ENCODE results near the gene SSC4D. TPM values are rescaled to one million over a fixed set of nuclear protein-coding genes. Genes with fewer than 3 reads are reported as not detected.

SSC4D gene
- total and polyA plus RNA-seq, 9 of the 15 experiments (the other 6 are each of a cell fraction or from before 2014, with no cell fraction given): 0.06 to 1.1 (median 0.85) TPM; not detected in 1

DNA sequence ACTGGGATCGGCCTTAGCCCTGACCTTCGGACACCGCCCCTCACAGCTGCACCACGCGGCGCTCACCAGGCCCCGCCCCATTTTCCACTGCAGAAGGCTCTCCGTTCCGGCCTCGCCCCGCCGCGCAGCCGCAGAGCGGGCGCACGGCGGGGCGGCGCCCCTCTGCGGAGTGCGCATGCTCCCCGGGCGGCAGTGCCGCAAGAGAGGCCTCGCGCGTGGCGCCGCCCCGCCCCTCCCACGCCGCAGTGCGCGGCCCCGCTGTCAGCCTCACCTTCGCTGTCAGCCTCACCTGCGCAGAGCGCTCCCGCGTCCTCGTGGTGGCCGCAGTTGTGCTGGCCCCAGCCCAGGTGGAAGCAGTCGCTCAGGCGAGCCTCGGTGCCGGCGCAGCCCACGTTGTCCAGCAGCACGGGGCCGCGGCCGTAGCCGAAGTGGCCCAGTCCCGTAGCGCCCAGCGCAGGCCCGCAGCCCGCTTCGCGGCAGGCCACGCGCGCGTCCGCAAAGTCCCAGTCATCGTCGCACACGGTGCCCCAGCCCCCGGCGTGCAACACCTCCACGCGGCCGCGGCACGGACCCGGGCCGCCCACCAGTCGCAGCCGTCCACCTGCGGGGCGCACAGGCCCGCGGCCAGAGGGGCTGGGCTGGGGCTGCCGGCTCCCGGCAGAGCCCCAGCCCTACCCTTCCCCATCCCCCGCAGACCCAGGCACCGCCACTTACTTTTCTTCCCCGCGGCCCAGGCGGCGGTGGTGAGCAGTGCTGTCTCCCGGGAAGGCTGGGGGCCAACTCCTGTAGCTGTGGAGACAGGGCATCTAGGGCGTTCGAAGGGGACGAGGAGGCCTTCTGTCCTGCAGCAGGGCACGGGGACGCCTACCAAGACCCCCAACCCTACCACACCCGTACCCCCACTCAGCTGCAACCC is 16.1 kb downstream of the SSC4D start (continued):
- TF ChIP-seq ZNF609 (CRISPR knock-in tag; IDR thresholded peaks at IDR 0.05; ENCODE audit: borderline replicate concordance): peak; percentile 56; the same call in 1 of the 2 replicates
- 0 out of 2 replicates have a peak, but pooled peaks have one; percentile 38 for TF ChIP-seq ZNF165 (CRISPR knock-in tag; IDR thresholded peaks at IDR 0.05; ENCODE audit: borderline replicate concordance)
- TF ChIP-seq ZNF785 (CRISPR knock-in tag; IDR thresholded peaks at IDR 0.05): no peak
- no peak for TF ChIP-seq MAFF (IDR thresholded peaks at IDR 0.05; ENCODE audit: low read length)
- TF ChIP-seq ZSCAN32 (CRISPR knock-in tag; IDR thresholded peaks at IDR 0.05): no peak
- TF ChIP-seq CHD2 (IDR thresholded peaks at IDR 0.05; ENCODE audit: low read depth, low read length): no peak
- TF ChIP-seq CAMTA2 (CRISPR knock-in tag; conservative IDR thresholded peaks at IDR 0.05): no peak
- TF ChIP-seq ELF2 (CRISPR knock-in tag; IDR thresholded peaks at IDR 0.05): peak; percentile 70
- TF ChIP-seq ZNF224 (CRISPR knock-in tag; IDR thresholded peaks at IDR 0.05): no peak
- TF ChIP-seq CBX5 (IDR thresholded peaks at IDR 0.05; ENCODE audit: borderline replicate concordance, low read depth): no peak
- TF ChIP-seq CSDE1 (IDR thresholded peaks at IDR 0.05): no peak
- TF ChIP-seq, protein P1, sequence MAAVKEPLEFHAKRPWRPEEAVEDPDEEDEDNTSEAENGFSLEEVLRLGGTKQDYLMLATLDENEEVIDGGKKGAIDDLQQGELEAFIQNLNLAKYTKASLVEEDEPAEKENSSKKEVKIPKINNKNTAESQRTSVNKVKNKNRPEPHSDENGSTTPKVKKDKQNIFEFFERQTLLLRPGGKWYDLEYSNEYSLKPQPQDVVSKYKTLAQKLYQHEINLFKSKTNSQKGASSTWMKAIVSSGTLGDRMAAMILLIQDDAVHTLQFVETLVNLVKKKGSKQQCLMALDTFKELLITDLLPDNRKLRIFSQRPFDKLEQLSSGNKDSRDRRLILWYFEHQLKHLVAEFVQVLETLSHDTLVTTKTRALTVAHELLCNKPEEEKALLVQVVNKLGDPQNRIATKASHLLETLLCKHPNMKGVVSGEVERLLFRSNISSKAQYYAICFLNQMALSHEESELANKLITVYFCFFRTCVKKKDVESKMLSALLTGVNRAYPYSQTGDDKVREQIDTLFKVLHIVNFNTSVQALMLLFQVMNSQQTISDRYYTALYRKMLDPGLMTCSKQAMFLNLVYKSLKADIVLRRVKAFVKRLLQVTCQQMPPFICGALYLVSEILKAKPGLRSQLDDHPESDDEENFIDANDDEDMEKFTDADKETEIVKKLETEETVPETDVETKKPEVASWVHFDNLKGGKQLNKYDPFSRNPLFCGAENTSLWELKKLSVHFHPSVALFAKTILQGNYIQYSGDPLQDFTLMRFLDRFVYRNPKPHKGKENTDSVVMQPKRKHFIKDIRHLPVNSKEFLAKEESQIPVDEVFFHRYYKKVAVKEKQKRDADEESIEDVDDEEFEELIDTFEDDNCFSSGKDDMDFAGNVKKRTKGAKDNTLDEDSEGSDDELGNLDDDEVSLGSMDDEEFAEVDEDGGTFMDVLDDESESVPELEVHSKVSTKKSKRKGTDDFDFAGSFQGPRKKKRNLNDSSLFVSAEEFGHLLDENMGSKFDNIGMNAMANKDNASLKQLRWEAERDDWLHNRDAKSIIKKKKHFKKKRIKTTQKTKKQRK (IDR thresholded peaks at IDR 0.05; ENCODE audit: borderline replicate concordance, low read depth, low read length): no peak
- no peak for TF ChIP-seq ZNF699 (CRISPR knock-in tag; IDR thresholded peaks at IDR 0.05; ENCODE audit: insufficient replicate concordance)
- TF ChIP-seq KLF10 (CRISPR knock-in tag; IDR thresholded peaks at IDR 0.05): no peak
- TF ChIP-seq TEAD2 (tag; IDR thresholded peaks at IDR 0.05): no peak
- 0 out of 2 replicates have a peak, but pooled peaks have one; percentile 25 for TF ChIP-seq ARID3A (IDR thresholded peaks at IDR 0.05; ENCODE audit: borderline replicate concordance, low read depth, low read length)

All from K562 (cell line).